C4-2B (cell line): Measurements from ENCODE around the gene AK9.

ENCODE experiments used
- H3K27ac ChIP-seq: fragments of 450-650 bp; 2 replicates; pipeline ENCODE4 v1.5.1; 2017
- ZFX ChIP-seq: fragments of 450-650 bp; IDR thresholded peaks from 2 replicates; pipeline ENCODE4 v1.6.1; 2017
- TF ChIP-seq, protein P1 (sequence below): fragments of 450-650 bp; conservative IDR thresholded peaks from 2 replicates; pipeline ENCODE4 v1.5.1; 2017; ENCODE audit warnings: mild to moderate bottlenecking

AK9 gene

DNA sequence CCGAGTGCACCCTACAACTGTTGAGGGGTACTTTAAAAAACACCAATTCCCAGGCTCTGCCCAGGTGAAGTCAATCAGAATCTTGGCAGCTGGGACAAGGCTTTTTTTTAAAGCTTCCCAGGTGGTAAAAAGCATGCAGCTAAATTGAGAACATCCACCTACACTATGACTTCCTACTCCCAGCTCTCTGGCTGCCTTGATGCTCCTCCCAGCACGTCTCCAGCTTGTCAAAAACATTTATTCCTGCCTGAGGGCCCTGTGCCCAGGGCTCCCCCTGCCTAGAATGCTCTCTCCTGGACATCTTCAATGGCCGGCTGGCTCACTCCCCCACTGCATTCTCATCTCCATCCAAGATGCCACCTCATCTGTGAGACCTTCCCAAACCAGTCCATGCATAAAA is 217.9 kb downstream of the AK9 start:
- TF ChIP-seq, protein P1, sequence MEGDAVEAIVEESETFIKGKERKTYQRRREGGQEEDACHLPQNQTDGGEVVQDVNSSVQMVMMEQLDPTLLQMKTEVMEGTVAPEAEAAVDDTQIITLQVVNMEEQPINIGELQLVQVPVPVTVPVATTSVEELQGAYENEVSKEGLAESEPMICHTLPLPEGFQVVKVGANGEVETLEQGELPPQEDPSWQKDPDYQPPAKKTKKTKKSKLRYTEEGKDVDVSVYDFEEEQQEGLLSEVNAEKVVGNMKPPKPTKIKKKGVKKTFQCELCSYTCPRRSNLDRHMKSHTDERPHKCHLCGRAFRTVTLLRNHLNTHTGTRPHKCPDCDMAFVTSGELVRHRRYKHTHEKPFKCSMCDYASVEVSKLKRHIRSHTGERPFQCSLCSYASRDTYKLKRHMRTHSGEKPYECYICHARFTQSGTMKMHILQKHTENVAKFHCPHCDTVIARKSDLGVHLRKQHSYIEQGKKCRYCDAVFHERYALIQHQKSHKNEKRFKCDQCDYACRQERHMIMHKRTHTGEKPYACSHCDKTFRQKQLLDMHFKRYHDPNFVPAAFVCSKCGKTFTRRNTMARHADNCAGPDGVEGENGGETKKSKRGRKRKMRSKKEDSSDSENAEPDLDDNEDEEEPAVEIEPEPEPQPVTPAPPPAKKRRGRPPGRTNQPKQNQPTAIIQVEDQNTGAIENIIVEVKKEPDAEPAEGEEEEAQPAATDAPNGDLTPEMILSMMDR = no peak
- TF ChIP-seq ZFX = no peak
- H3K27ac ChIP-seq = peak overlapping the region; percentile 80; the same call in 1 of the 2 replicates

DNA sequence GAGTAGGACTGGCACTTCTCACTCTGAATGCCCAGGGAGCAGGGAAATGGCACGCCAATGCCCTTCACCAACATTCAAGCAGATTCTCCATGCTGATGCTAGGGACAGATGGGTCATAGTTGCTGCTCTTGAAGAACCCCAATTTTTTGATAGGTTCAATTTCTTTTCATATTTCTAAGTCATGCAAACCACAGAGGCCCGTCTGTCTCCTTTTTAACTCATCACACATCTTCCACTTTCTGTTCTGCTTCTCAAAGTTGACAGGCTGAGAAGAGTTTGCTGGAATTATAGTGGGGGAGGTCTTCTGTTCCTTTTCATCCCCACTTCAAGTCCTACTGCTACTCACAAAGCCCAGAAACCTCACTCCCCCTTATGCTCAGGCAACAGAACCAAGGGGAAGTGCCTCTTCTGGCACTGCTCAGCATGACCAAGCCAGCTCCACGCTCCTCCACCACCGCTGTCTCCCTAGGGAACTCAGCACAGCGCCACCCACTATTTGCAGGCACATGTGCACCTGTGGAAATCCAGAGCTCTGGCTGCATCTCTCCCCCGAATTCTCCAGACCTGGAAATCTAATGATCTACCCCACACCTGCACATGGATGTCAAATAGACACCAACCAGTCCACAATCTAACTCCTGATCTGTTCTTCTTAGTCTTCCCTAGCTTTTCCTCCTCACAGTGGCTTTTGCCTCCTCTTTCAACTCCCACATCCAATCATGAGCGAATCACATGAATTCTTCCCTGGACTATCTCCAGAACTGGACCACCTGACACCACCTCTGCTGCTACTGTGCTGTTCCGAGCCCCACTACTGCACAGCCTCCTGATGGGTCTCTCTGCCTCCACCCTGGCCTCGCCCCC is 218.6 kb downstream of the AK9 start:
- TF ChIP-seq, protein P1 = no peak
- TF ChIP-seq ZFX = no peak
- peak overlapping the region; percentile 80 for H3K27ac ChIP-seq

DNA sequence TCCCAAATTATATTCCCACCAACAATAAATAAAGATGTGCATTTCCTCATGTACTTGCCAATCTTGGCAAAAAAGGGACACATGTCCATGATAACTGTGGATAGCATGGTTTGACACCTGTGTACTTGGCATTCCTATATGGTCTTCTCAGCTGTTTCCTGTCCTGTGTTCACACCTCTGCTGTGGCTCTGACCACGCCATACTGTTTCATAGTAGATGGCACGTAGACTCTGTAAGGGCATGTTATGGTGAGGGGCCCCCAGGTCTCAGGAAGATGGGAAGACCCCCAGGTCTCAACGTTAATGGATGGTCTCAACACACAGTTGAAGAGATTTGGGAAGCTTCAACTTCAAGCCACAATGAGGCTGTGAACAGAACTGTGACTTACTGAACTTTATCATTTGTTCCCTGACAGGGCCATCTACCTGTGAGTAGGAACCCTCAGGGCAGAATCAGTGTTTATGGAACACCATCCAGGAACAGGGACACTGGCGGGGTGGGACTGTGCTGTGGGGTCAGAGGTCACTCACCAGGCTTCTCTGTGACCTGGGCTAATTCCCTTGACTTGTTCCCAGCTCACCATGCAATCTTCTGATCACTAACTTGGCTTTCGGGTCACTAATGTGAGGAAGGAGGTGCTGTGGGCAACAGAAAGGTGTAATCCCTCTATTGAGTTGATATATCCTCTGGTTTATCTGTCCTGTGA is 219.7 kb downstream of the AK9 start:
- TF ChIP-seq ZFX = no peak
- TF ChIP-seq, protein P1 = no peak
- H3K27ac ChIP-seq = peak overlapping the region; percentile 80

DNA sequence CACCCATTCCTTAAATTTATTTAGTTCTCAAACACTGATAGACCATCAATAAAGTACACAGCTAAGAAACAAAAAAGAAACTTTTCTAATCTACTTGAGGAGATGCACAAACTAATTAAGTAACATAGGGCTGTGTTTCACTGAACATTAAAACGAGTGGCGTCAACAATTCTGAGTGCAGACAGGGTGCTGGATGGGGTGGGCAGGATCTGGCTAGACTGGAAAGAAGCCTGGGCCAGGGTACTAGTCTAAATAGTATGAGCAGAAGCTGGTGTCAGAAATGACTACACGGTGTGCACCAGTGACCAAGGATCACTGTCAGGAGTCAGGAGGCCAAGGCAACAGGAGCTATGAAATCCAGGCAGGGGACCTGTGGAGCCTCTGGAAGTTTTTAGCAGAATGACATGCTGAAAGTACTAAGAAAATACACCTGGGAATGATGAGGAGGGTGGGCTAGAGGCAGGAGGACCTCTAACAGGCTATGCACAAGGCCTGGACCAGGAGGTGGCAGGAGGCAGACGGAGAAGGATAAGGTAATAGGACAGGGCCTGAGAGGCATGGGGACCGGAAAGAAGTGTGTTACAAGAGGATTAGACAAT is 221.3 kb downstream of the AK9 start:
- peak overlapping the region; percentile 80 for H3K27ac ChIP-seq
- TF ChIP-seq, protein P1 = no peak
- TF ChIP-seq ZFX = no peak

DNA sequence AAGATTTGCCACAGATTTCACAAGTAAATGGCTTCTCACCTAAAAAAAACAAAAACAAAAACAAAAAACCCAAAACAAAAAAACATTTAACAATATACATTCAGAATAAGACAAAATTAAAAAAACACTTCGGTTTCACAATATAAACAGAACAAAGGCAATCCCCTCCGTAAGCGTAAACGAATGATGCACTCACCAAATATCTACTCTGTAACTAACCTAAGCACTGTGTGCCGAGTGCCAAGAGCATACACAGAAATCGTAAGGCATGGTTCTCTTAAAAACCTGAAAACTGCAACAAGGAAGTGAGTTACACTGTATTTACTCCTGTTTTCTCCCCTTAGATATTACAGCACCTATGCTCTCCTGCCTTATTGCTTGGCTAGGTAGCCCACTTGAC is 223.3 kb downstream of the AK9 start:
- TF ChIP-seq, protein P1 = no peak
- no peak for TF ChIP-seq ZFX
- peak overlapping the region; percentile 73 for H3K27ac ChIP-seq

DNA sequence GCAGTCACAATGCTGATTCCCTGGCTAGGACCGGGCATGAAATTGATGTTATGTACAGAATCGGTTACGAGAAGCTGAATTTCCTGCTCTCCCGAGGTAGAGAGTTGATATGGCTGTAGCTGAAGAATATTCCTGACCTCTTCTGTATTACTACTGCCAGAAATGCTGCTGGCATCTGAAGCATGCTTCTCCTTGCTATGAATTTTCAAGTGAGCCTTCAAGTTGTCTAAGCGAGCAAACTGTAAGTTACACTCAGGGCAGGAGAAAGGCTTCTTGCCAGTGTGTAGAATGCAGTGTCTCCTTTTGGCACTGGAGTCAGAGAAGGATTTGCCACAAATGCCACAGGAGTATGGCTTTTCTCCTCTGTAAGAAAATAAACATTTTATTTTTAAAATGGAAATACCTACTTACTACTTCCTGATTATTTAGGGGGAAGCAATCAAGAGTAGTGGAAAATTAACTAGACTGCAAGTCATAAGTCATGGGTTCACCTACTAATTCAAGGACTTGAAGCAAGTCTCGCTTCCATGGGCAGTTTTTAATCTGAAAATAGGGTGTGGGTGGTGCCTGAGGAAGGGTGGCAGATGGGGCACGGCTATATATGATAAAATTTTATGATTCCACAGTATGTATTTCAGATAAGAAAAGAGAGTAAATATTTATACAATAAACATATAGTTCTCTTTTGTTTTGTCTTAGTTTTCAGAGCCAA is 224.6 kb downstream of the AK9 start:
- peak overlapping the region; percentile 66 for H3K27ac ChIP-seq
- TF ChIP-seq, protein P1 = no peak
- TF ChIP-seq ZFX = no peak
